ENCODE results near the gene DDX39A.
A peak's percentile ranks its signal among the peaks of the same experiment; 100 is the strongest.
"Not testable (repeated sequence)": the region's sequence is repeated elsewhere in the genome, so short reads cannot be mapped to it uniquely, and the experiment has no call there.

DDX39A gene

DNA sequence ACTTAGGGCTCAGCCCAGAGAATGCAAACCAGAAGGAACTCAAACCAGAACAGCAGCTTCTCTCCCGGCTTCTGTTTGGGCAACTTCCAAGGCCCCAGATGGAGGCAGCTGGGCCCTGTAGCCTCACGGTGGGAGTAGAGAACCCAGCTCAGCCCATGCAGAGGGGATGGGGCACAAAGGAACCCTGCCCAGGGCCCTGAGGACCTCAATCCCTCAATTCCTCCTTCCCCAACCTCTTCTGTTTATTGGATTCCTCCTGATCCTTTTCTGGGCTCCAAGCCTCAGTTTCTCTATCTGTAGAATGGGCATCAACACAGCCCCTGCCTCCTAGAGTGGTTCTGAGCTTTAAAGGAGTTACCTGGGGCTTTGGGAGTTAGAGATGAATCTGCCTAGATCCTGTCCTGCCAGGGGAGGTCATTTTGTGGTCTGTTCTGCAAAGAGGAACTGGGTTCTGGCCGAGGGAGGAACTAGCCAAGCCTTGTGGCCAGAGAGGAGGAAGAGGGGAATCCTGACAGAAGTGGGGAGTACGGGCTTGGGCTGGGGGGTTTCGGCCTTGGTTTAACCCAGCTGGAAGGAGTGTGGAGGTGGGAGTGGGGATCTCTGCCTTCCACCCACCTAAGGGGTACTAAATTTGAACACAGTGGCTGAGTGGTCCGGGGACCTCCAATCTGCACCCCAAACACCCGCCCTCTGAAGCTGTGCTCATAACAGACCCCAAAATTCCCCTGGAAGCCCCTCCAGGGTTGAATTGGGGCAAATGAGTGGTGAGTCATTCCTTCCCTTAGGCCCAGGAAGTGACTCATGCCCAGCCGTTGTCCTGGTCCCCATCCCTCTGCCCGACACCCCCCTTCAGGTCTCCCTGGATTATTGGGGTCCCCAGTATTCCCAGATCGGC is 35.2 kb downstream of the DDX39A start:
- DNase-seq, result no peak

DNA sequence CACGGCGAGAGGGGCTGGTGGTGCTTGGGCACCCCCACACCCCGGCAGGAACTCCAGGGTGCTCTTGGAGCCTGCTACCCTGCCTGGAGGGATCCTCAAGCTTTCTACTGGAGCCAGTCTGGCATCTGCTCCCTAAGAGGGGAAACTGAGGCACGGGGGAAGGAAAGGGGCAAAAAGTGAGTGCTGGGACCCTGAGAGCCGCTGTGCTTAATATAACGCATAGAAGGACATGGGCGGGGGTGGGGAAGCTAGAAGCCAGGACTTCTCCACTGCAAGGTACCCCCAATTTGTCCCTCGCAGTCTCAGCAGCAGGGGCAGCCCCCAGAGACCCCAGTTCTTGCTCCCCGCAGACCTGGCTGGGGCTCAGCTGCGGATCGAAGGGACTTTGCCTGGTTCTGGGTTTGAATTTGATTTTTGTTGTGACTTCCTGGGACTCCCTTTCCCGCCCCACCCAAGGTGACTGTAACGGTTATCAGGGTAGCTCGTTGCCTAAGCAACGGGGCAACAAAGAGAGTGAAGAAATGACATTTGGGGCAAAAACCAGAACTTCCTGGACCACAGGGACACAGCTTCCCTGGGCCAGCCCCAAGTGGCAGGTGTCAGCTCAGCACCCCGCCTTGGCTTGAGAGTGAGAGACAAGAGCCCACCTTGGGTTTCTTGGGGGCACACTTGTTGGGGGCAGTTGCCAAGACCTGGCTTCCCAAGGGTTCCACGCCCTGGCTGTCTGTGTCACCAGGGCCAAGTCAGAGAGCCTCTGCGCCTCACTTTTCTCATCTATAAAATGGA is 37.3 kb downstream of the DDX39A start:
- no peak for DNase-seq

DNA sequence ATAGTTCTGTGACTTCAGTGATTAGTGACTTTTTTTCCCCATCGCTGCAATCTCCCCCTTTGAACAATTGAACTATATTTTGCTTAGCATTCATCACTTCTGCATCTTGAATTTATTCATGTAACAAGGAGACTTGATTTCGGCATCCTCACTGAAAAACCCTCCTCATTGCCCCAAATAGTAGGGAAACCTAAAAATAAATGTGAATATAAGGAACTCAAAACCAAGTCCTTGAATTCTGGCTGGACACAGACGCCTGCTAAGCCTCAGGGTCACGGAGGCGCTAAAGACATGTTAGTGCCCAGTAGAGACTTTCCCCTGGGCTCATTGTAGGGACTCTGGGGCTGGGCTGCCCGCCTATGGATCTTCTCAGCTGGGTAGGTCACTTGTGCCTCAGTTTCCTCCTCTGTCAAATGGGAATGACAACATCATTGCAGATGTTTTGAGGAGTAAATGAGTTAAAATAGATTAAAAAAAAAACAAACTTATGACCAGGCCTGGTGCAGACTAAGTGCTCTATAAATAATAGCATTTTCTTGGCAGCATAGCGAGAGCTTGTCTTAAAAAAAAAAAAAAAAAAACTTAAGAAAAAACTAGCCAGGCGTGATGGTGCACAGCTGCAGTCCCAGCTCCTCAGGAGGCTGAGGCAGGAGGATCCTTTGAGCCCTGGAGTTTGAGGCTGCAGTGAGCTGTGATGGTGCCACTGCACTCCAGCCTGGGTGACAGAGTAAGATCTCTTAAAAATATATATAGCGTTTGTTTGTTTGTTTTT is 39.7 kb downstream of the DDX39A start:
- no peak for DNase-seq

DNA sequence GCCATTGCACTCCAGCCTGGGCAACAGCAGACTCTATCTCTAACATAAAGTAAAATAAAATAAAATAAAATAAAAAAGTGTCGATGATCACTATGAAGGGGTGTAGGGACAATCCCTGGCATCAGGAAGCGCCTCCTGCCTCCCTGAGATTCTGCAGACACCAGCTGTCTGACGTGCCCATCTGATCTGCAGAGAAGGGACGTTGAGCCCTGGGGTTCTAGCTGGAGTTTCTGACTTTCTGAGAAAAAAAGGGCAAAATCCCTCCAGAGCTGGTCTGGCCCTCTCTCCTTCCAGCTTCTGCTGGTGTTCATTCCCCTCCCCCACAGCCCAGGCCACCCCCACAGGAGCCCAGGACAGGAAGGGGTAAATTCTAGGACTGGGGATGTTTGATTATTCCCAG is 40.3 kb downstream of the DDX39A start:
- no peak for DNase-seq

DNA sequence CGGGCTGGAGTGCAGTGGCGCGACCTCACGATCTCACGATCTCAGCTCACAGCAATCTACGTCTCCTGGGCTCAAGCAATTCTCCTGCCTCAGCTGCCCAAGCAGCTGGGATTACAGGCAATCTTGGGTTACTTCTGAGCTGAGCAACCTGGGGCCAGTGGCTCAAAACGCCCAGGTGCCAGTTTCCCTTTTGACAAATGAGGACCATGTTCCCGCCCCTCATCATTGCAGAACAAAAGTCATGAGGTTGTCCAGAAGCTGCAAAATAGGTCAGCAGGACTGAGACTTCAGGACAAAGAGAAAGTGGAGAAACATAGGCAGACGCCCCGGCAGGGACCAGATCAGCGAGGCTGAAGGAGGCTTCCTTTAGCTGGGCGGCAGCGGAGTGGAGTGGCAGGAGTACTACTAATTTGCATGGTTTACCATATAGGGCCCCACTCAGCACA is 41.2 kb downstream of the DDX39A start:
- DNase-seq, result no peak

DNA sequence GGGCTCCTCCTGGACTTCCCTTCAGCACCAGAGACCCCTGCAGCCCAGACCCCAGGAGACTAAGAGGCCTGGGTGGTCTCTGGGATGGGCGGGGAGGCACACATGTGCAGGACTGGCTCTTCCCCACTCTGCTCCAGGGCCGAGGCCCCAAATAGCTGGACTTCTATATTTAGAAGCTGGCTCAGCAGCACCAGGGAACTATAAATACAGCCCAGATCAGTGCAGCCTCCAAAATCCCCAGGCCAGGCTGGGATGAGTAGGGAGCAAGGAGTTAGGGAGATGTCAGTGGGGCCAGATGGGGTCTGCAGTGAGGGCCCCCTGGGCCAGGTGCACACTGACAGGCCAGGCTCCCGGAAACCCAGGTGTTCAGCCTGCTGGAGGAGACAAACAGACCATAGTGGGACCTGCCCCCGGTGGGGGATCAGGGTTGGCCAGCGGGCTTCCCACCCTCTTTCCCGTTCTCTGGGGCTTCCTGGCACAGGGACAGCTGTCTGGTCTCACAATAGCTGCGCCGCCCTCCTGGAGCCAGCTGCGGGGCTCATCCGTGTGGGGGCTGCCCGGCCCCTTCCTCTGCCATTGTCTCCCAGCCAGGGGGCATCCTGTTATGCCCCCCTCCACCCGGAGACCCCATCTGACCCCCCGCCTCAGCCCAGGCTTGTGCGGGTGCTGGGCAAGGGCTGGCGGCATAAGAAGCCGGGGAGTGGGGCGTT is 43.4 kb downstream of the DDX39A start:
- no peak for DNase-seq

DNA sequence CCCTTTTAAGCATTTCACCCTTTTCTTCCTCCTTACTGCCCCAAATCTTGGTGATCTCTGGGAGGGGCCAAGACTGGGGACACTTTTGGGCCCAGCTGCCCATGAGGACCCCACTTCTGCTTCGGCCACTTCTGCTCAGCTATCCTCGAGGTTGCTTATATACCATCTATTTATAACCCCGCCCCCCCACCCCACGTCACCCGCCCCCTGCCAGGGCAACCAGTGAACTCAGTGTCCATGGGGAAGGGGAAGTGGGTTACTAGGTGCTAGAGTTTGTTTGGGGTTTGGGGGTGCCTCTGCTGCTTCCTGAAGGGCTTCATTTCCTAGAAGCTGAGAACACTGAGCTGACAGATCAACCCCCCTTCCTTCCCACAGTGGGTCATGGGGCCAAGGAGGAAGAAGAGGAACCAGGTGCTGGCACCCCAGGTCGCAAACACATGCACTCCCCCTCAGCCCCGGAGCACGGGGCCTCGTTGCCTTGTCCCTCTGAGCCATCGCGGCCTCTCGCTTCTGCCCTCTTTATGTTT is 44.0 kb downstream of the DDX39A start:
- DNase-seq, result no peak

DNA sequence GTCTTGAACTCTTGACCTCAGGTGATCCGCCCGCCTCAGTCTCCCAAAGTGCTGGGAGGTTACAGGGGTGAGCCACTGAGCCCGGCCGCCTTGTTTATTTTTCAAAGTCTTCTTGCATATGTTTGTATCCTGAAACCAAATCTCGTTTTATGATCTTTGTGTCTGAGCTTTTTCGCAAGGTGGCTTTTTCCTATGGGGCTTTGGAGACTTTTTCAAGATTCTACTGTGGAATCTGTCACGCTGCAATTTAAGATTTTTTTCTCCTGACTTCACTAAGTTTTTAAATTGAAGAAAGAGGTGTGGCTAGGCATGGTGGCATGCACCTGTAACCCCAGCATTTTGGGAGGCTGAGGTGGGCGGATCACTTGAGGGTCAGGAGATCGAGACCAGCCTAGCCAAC is 44.8 kb downstream of the DDX39A start:
- DNase-seq, result not testable (repeated sequence)

DNA sequence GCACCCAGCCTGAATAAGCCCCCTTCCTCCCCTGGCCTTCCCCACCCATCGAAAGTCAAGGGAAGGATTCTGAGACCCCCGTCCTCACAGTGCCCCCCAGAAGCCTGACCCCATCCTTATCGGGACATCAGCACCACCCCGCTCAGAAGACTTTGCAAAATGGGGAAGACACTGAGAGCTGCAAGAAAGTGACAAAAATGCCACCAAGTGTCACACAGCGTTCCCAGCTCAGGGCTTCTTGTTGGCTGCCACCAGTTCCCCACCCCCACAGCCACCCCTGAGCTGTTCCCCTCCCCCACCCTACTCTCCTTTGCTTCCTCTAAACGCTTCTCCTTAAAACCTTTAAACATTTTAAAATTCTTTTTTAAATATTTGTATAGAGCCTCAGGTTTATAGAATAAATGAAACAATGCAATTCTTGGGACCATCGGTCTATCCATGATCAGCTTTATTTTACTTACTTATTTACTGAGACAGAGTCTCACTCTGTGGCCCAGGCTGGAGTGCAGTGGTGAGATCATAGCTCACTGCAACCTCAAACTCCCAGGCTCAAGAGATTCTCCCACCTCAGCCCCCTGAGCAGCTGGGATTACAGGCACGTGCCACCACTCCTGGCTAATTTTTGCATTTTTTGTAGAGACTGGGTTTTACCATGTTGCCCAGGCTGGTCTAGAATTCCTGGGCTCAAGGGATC is 46.6 kb downstream of the DDX39A start:
- not testable (repeated sequence) for DNase-seq

DNA sequence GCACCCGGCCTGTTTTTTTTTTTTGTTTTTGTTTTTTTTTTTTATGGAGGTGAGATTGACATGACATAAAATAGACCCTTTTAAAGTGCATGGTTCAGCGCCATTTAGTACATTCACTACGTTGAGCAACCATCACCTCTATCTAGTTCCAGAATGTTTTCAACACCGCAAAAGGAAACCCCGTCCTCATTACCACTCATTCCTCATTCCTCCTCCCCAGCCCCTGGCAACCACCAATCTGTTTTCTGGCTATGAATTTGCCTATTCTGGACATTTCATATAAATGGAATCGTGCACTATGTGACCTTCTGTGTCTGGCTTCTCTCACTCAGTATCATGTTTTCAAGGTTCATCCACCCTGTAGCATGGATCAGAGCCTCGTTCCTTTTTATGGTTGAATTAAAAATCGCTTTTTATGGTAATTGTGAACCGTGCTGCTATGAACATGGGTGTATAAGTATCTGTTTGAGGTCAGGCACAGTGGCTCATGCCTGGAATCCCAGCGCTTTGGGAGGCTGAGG is 47.8 kb downstream of the DDX39A start:
- DNase-seq, result no peak

DNA sequence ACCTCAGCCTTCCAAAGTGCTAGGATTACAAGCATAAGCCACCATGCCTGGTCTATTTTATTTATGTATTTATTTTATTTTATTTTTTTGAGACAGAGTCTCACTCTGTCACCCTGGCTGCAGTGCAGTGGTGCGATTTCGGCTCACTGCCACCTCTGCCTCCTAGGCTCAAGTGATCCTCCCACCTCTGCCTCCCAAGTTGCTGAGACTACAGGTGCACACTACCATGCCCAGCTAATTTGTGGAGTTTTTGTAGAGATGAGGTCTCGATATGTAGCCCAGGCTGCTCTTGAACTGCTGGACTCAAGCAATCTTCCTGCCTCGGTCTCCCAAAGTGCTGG is 48.2 kb downstream of the DDX39A start:
- DNase-seq, result no peak

DNA sequence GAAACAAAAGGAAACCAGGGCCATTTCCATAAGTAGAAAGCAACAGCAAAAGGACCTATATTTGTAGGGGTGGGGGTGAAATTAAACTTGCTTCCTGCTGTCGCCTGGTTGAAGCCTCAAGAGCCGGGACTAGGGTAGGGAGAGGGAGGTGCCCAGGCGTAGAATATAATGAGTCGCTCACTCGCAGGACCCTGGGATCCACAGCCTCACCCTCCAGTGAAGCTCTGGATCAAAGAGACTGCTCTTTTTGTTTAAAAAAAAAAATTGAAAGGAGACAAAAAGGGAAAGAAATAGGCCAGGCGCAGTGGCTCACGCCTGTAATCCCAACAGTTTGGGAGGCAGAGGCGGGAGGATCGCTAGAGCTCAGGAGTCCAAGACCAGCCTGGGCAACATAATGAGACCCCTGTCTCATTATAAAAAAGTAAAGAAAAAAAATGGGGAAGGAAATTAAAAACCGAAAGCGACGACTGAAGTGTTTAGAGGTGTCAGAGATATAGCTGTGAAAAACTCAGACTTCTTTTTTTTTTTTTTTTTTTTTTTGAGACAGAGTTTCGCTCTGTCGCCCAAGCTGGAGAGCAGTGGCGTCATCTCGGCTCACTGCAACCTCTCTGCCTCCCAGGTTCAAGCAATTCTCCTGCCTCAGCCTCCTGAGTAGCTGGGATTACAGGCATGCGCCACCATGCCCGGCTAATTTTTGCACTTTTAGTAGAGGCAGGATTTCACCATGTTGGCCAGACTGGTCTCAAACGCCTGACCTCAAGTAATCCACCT is 48.8 kb downstream of the DDX39A start:
- DNase-seq, result no peak

DNA sequence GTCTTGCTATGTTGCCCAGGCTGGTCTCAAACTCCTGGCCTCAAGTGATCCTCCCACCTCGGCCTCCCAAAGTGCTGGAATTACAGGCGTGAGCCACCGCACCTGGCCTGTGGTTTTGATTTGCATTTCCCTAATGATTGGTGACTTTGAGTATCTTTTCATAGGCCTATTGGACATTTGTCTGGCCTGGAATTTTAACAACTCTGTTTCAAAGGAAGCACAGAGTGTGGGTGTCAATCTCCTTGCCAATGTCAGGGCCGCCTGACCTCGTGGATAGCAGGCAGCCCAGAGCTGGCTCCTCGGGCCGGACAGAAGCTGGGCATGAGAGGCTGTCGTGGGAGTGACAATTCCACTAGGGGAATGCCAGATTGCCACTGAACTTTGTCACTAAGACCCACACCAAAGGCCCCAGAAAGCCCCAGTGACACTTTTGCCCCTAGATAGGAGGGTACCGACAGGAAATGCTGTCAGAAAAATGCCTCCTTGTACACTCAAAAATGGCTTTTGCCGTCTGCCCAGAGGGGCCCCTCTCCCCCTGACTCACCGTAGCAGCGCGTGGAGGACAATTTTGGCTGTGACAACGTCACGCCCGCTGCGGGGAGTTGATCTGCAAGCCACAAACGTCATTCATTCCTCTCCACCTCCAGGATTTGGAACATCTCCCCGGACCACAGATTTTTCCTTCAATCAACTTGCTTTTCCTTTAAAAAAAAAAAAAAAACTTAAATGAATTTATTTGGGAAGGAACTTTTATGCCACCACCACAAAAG is 49.6 kb downstream of the DDX39A start:
- no peak for DNase-seq

DNA sequence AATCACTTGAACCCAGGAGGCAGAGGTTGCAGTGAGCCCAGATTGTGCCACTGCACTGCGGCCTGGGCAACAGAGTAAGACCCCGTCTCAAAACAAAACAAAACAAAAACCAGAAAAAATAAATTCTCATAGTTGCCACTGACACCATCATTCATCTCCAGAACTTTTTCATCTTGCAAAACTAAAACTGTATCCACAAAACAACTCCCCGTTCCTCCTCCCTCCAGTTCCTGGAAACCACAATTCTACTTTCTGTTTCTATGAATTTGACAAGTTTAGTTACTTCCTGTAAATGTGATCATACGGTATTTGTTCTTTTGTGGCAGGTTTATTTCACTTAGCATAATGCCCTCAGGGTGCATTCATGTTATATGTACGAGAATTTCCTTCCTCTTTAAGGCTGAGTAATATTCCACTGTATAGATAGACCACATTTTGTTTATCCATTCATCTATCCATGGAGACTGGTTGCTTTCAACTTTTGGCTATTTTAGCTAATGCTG is 51.1 kb downstream of the DDX39A start:
- no peak for DNase-seq

DNA sequence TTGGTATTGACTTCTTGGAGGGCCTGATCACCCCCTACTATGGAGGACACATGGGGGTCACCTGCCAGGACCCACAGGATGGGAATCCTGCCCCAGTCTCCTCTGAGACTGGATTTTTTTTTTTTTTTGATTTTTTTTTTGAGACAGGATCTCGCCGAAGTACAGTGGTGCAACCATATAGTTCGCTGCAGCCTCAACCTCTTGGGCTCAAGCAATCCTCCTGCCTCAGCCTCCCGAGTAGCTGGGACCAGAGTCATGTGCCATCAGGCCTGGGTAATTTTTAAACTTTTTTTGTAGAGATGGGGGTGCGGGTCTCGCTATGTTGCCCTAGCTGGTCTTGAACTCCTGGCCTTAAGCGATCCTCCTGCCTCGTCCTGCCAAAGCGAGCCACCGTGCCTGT is 52.1 kb downstream of the DDX39A start:
- DNase-seq, result no peak

DNA sequence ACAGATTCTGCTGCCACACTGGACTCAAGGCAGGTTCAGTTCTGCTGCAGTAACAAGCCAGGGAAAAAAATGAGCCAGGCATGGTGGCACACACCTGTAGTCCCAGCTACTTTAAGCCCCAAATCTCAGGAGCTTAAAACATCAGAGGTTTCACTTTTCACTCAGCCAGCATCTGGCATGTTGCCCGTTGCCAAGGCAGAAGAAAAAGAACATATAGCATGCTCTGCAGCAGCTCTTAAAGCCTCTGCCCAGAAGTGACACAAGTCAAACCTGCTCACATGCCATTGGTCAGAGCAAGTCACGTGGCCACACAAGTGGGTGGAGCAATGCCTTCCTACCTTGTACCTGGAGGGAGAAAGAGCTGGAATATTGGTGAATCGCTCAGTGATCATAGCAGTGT is 52.6 kb downstream of the DDX39A start:
- DNase-seq, result peak; percentile 87

DNA sequence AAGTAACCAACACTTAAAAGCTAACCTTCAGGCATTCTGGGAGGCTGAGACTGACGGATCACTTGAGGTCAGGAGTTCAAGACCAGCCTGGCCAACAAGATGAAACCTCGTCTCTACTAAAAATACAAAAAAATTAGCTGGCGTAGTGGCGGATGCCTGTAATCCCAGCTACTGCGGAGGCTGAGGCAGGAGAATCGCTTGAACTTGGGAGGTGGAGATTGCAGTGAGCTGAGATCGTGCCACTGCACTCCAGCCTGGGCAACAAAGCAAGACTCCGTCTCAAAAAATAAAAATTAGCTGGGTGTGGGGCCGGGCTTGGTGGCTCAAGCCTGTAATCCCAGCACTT is 55.1 kb downstream of the DDX39A start:
- DNase-seq, result not testable (repeated sequence)

DNA sequence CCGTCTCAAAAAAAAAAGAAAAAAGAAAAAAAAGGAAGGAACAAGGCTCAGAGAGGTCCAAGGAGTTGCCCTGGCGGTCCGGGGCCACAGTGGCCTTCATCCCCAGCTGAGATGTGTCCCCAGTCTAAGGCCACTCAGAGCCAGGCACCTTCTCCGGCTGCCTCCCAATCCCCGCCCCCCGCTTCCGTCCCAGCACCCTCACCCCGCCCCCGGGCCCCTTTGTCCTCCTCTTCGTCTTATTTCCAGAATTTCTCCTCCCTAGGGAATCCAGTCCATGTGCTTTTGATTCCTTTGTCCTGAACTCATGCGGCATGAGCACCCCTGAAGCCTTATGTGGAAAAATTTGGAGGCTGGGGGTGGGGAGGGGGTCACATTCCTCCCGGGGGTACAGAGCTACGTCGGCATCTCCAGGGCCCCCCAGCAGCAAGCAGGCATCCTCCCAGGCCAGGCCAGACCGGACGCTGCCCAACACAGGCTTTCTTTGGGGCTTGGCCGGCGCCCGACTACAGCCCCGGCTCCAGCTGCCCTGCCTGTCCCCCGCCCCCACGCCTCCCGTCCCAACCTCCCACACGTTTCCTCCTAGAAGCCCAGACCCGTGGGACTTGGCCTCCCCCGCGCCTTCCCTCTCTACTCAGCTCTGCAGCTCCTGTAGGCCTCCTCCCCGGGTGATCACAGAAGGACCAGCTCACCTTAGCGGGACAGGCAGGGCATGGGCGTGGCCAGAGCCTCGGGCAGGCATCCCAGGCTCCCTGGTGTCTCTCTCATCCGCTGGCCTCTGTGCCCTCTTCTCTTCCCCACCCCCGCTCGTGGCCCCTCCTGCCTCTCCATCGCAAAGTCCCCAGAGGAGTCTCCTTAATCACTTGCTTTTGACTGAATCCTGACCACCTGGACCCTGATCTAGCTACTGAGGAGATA is 55.7 kb downstream of the DDX39A start:
- DNase-seq, result no peak

DNA sequence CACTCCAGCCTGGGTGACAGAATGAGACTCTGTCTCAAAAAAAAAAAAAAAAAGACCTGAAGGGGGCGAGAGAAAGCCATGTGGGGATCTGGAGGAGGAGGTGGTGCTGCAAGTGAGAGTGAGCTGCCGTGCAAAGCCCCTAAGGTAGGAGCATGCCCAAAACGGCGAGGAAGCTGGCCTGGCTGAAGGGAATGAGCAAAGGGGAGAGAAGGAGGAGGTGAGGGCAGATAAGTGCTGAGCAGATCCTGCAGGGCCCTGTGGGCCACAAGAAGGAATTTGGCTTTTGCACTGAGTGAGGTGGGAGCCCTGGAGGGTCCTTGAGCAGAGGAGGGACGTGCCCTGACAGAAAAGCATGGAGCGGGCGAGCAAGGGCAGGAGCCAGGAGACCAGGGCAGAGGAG is 57.3 kb downstream of the DDX39A start:
- DNase-seq, result no peak

All from NCI-H345 (cell line).